T-helper 2 cell treated with Interferon-gamma antibody and Interleukin-4, amounts not matched to agents 100 ng/mL and 5 ng/mL, for 36 hours (primary cell): Measurements from ENCODE around the gene ABLIM1. TPM values are rescaled to one million over a fixed set of nuclear protein-coding genes. Genes with fewer than 3 reads are reported as not detected.

Experiments used
- intact Hi-C: fragments of 100-400 bp; cut with micrococcal nuclease; formaldehyde crosslinking; loops from one replicate; pipeline ENCODE4 v1.15.1; 2023
- total RNA-seq: library from RNA; stranded (reverse); gene quantifications from 2 replicates; pipeline ENCODE4 v1.2.3, GENCODE V29; 2022

The ABLIM1 gene
- total RNA-seq, 1 donor from 2014 or later: 127 TPM

- intact Hi-C loops: no loop called here
Observed at GRCh38 chr10:114624422-114624821, 33.7 kb downstream of the ABLIM1 start.

GRCh38 chr10:114623661-114624294, 34.3 kb downstream of the ABLIM1 start:
- intact Hi-C loops: no loop called here

GRCh38 chr10:114623155-114623554, 34.9 kb downstream of the ABLIM1 start:
- intact Hi-C loops: no loop called here

GRCh38 chr10:114618722-114619121, 39.4 kb downstream of the ABLIM1 start:
- intact Hi-C loops: loop anchor here (5.0 to 10.0 kb wide), 3 partner anchors 76 to 186 kb away; no protein-coding TSS in a partner anchor

GRCh38 chr10:114616516-114616915, 41.6 kb downstream of the ABLIM1 start:
- intact Hi-C loops: loop anchor here (5.0 to 10.0 kb wide), 3 partner anchors 74 to 188 kb away; no protein-coding TSS in a partner anchor

GRCh38 chr10:114616103-114616502, 42.0 kb downstream of the ABLIM1 start:
- intact Hi-C loops: loop anchor here (5.0 to 10.0 kb wide), 3 partner anchors 74 to 189 kb away; no protein-coding TSS in a partner anchor

GRCh38 chr10:114615600-114616007, 42.5 kb downstream of the ABLIM1 start:
- intact Hi-C loops: loop anchor here (1.0 to 10.0 kb wide), 4 partner anchors 11 to 189 kb away; no protein-coding TSS in a partner anchor

GRCh38 chr10:114613237-114613979, 44.7 kb downstream of the ABLIM1 start:
- intact Hi-C loops: loop anchor here (10.0 kb wide), 2 partner anchors 139 to 191 kb away; no protein-coding TSS in a partner anchor

- intact Hi-C loops: loop anchor here (10.0 kb wide), 2 partner anchors 137 to 193 kb away; no protein-coding TSS in a partner anchor
Observed at GRCh38 chr10:114611617-114612016, 46.5 kb downstream of the ABLIM1 start.

- intact Hi-C loops: loop anchor here (10.0 kb wide), 2 partner anchors 135 to 195 kb away; no protein-coding TSS in a partner anchor
Observed at GRCh38 chr10:114609518-114610426, 48.3 kb downstream of the ABLIM1 start.

- intact Hi-C loops: no loop called here
Observed at GRCh38 chr10:114607358-114607998, 50.6 kb downstream of the ABLIM1 start.

GRCh38 chr10:114605155-114605797, 52.8 kb downstream of the ABLIM1 start:
- intact Hi-C loops: no loop called here

GRCh38 chr10:114604357-114605130, 53.5 kb downstream of the ABLIM1 start:
- intact Hi-C loops: loop anchor here (1.0 kb wide), 1 partner anchor 11 kb away; no protein-coding TSS in a partner anchor

GRCh38 chr10:114603948-114604347, 54.1 kb downstream of the ABLIM1 start:
- intact Hi-C loops: loop anchor here (1.0 kb wide), 1 partner anchor 11 kb away; no protein-coding TSS in a partner anchor

GRCh38 chr10:114603303-114603702, 54.8 kb downstream of the ABLIM1 start:
- intact Hi-C loops: no loop called here

- intact Hi-C loops: no loop called here
Observed at GRCh38 chr10:114600057-114600456, 58.0 kb downstream of the ABLIM1 start.

- intact Hi-C loops: no loop called here
Observed at GRCh38 chr10:114596793-114597192, 61.3 kb downstream of the ABLIM1 start.

GRCh38 chr10:114593816-114594468, 64.1 kb downstream of the ABLIM1 start:
- intact Hi-C loops: no loop called here
